ENCODE results near the gene PRR36. TPM values are rescaled to one million over a fixed set of nuclear protein-coding genes. Genes with fewer than 3 reads are reported as not detected.

The PRR36 gene
- total RNA-seq, 2 experiments from 2014 or later = 0.17 TPM; not detected in 1

- H4K20me1 ChIP-seq (ENCODE audit: insufficient read depth, low read length) = no peaks in the 10 kb centered on the region
- TF ChIP-seq CTCF (conservative IDR thresholded peaks at IDR 0.05; ENCODE audit: low read length) (no peak), EZH2phosphoT487 (IDR thresholded peaks at IDR 0.05; ENCODE audit: borderline replicate concordance, low read depth, low read length) (no peak)
- no peak overlapping the region for H3K4me2 ChIP-seq (ENCODE audit: low read length)
- no peaks in the 10 kb centered on the region for H3K79me2 ChIP-seq (ENCODE audit: insufficient read depth, low read depth, low read length)
- no peak overlapping the region for H2AFZ ChIP-seq (ENCODE audit: low read length)
- no peak overlapping the region for H3K27ac ChIP-seq (ENCODE audit: low read depth, low read length, poor library complexity, severe bottlenecking)
- POLR2A ChIA-PET = no interaction called here
- no peaks in the 10 kb centered on the region for H3K9me2 ChIP-seq (ENCODE audit: insufficient read depth, low read length)
- DNase-seq (ENCODE audit: low spot score) = no peak
- no peaks in the 10 kb centered on the region for H3K36me3 ChIP-seq (ENCODE audit: insufficient read depth, low read length)
- CTCF ChIA-PET (ENCODE audit: unreplicated experiment) = no interaction called here
- BruUV-seq (replicated peaks) = no TSS peak
- H3K9me3 ChIP-seq (ENCODE audit: low read length) = no peaks in the 10 kb centered on the region
- H3K4me3 ChIP-seq (ENCODE audit: low read depth, low read length, poor library complexity, severe bottlenecking) = no peak overlapping the region
- peaks cover 10% of the 10 kb centered on the region for H3K4me1 ChIP-seq (ENCODE audit: insufficient read depth, low read length, poor library complexity, severe bottlenecking)
- intact Hi-C loops (cut with micrococcal nuclease; ENCODE audit: unreplicated experiment) = no loop called here
Observed at GRCh38 chr19:7856109-7856591, 18.0 kb downstream of the PRR36 start.

- Histone ChIP-seq H4K20me1 (ENCODE audit: insufficient read depth, low read length) (no peaks in the 10 kb centered on the region), H3K4me1 (ENCODE audit: insufficient read depth, low read length, poor library complexity, severe bottlenecking) (peaks cover 10% of the 10 kb centered on the region), H3K27ac (ENCODE audit: low read depth, low read length, poor library complexity, severe bottlenecking) (no peak overlapping the region), H3K36me3 (ENCODE audit: insufficient read depth, low read length) (no peaks in the 10 kb centered on the region), H3K4me3 (ENCODE audit: low read depth, low read length, poor library complexity, severe bottlenecking) (no peak overlapping the region), H2AFZ (ENCODE audit: low read length) (no peak overlapping the region), H3K4me2 (ENCODE audit: low read length) (no peak overlapping the region), H3K9me3 (ENCODE audit: low read length) (no peaks in the 10 kb centered on the region), H3K79me2 (ENCODE audit: insufficient read depth, low read depth, low read length) (no peaks in the 10 kb centered on the region), H3K9me2 (ENCODE audit: insufficient read depth, low read length) (no peaks in the 10 kb centered on the region)
- intact Hi-C loops (cut with micrococcal nuclease; ENCODE audit: unreplicated experiment) = no loop called here
- POLR2A ChIA-PET = no interaction called here
- no TSS peak for BruUV-seq (replicated peaks)
- no peak for DNase-seq (ENCODE audit: low spot score)
- CTCF ChIA-PET (ENCODE audit: unreplicated experiment) = no interaction called here
- no peak for TF ChIP-seq CTCF (conservative IDR thresholded peaks at IDR 0.05; ENCODE audit: low read length)
- TF ChIP-seq EZH2phosphoT487 (IDR thresholded peaks at IDR 0.05; ENCODE audit: borderline replicate concordance, low read depth, low read length) = no peak
Observed at GRCh38 chr19:7855426-7856108, 18.6 kb downstream of the PRR36 start.

- intact Hi-C loops (cut with micrococcal nuclease; ENCODE audit: unreplicated experiment) = loop anchor here (1.0 to 5.0 kb wide), 3 partner anchors 67 to 89 kb away; partner anchors contain the start of genes SNAPC2 and TIMM44
- Histone ChIP-seq H4K20me1 (ENCODE audit: insufficient read depth, low read length) (no peaks in the 10 kb centered on the region), H3K27ac (ENCODE audit: low read depth, low read length, poor library complexity, severe bottlenecking) (no peak overlapping the region), H2AFZ (ENCODE audit: low read length) (no peak overlapping the region), H3K36me3 (ENCODE audit: insufficient read depth, low read length) (no peaks in the 10 kb centered on the region), H3K9me2 (ENCODE audit: insufficient read depth, low read length) (no peaks in the 10 kb centered on the region), H3K79me2 (ENCODE audit: insufficient read depth, low read depth, low read length) (no peaks in the 10 kb centered on the region), H3K4me3 (ENCODE audit: low read depth, low read length, poor library complexity, severe bottlenecking) (no peak overlapping the region), H3K9me3 (ENCODE audit: low read length) (no peaks in the 10 kb centered on the region), H3K4me2 (ENCODE audit: low read length) (no peak overlapping the region), H3K4me1 (ENCODE audit: insufficient read depth, low read length, poor library complexity, severe bottlenecking) (peaks cover 10% of the 10 kb centered on the region)
- no peak for DNase-seq (ENCODE audit: low spot score)
- ChIA-PET CTCF (ENCODE audit: unreplicated experiment) (no interaction called here), POLR2A (no interaction called here)
- no TSS peak for BruUV-seq (replicated peaks)
- TF ChIP-seq EZH2phosphoT487 (IDR thresholded peaks at IDR 0.05; ENCODE audit: borderline replicate concordance, low read depth, low read length) (no peak), CTCF (conservative IDR thresholded peaks at IDR 0.05; ENCODE audit: low read length) (no peak)
Observed at GRCh38 chr19:7853770-7854128, 20.4 kb downstream of the PRR36 start.

All from OCI-LY7 (cell line).